ENCODE results near the gene SYNE1. TPM values are rescaled to one million over a fixed set of nuclear protein-coding genes. Genes with fewer than 3 reads are reported as not detected.

Gene SYNE1
- total RNA-seq, 3 donors from 2014 or later (not counting 1 experiment from before 2014, with no cell fraction given) = 489 to 570 (median 498) TPM

- H3K4me3 ChIP-seq (ENCODE audit: low read length) = no peak overlapping the region
- intact Hi-C loops (cut with micrococcal nuclease) = no loop called here
- H3K9me3 ChIP-seq (ENCODE audit: control insufficient read depth, insufficient read depth, low read length) = peaks cover 2% of the 10 kb centered on the region
- no peak for DNase-seq
- H3K4me1 ChIP-seq (ENCODE audit: control insufficient read depth, insufficient read depth, low read length) = no peaks in the 10 kb centered on the region
- peaks cover 6 to 22% of the 10 kb centered on the region in 2 donors for H3K27me3 Mint-ChIP-seq (ENCODE audit: low read depth in 2 of 2)
- no peak overlapping the region for H3K27ac ChIP-seq (ENCODE audit: low read length)
- H3K9me3 Mint-ChIP-seq = peaks cover 4 to 8% of the 10 kb centered on the region in 2 donors
- H3K36me3 ChIP-seq (ENCODE audit: control insufficient read depth, insufficient read depth, low read length) = no peaks in the 10 kb centered on the region
- ATAC-seq = no peak
- WGBS (ENCODE audit: insufficient coverage) = no CpG with 5 or more reads among the region's 3 CpGs
- H3K4me3 Mint-ChIP-seq = no peak overlapping the region
- no peaks in the 10 kb centered on the region for H3K4me1 Mint-ChIP-seq
- H3K27ac Mint-ChIP-seq = no peak overlapping the region
- H3K27me3 ChIP-seq (ENCODE audit: control insufficient read depth, insufficient read depth, low read length) = no peaks in the 10 kb centered on the region
- peaks cover 20% of the 10 kb centered on the region for H3K36me3 Mint-ChIP-seq
- TF ChIP-seq CTCF (IDR thresholded peaks at IDR 0.05) = no peak
Observed at GRCh38 chr6:152071843-152072242, 565.3 kb downstream of the SYNE1 start.

Other genes with a start within 250 kb of the SYNE1 start
- under 1 TPM; 0.25 to 0.64 (median 0.55) TPM for gene MYCT1, start 60.5 kb upstream of the SYNE1 start, total RNA-seq
- not detected for gene VIP, start 113.4 kb upstream of the SYNE1 start, total RNA-seq

Measured in natural killer cell (primary cell).